Medulla oblongata (tissue), 1 donor: ENCODE data around the gene GABRA6.
A peak's percentile ranks its signal among the peaks of the same experiment; 100 is the strongest.
"Not testable (repeated sequence)": the region's sequence is repeated elsewhere in the genome, so short reads cannot be mapped to it uniquely, and the experiment has no call there.

Experiments
- DNase-seq: peaks from one replicate; pipeline ENCODE4 v3.0.0-alpha.2; 2015; ENCODE audit errors: extremely low spot score

GABRA6 gene

GRCh38 chr5:161685461-161685860 is at the start of gene GABRA6:
GABRA6 (plus strand) TSS chr5:161685721; CDS start chr5:161685990, 269 bp downstream.
- no peak for DNase-seq

DNA sequence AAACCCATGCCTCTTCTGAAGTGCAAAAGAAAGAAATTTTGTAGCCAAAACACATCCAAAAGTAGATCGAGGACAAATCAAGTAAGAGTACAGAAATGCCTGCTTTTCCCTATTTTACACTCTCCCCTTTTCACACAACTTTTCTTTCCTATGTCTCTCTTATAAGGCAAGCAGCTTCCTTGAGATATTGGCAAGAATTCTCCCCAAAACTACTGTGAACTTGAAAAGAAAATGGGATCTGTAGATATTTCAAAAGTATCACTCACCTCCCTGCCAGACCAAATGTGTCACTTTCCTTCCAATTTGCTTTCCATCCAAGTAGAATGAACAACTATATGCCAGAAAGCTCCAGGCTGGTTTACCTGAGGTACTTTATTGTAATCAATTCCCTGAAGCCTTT is 47.9 kb upstream of the GABRA6 start:
- DNase-seq, result no peak

- no peak for DNase-seq
Observed at GRCh38 chr5:161641444-161641843, 44.1 kb upstream of the GABRA6 start.

GRCh38 chr5:161645264-161645663 is 40.3 kb upstream of the GABRA6 start:
- DNase-seq, result no peak

DNA sequence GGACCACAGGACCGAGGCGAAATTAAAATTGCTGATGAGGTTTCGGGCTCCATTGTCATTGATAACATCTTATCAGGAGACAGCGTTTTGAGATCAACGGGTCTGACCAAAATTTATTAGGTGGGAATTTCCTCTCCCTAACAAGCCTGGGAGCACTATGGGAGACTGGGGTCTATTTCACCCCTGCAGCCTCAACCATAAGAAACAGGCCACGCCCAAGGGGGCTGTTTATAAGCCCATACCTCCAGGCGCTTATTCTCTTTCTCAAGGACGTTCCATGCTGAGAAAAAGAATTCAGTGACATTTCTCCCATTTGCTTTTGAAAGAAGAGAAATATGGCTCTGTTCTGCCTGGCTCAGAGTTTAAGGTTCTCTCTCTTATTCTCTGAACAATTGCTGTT is 33.6 kb upstream of the GABRA6 start:
- not testable (repeated sequence) for DNase-seq

DNA sequence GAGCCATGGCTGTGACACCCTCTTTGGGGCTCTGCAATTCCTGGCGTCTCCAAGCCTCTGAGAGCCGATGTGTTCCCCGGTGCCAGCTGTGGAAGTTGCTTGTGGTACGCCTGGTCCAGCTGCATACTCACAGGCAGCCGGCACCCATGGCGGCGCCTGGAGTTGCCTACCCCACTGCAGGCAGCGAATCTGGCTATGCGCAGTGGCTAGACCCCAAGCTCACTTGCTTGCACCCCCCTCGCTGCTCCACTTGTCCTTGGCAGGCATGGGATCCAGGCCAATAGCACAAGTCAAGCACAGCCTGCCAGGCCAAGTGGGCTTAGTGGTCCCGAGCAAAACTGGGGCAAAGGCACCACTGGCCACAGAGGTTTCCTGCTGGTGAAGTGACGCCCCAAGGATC is 24.7 kb upstream of the GABRA6 start:
- DNase-seq, result no peak

DNA sequence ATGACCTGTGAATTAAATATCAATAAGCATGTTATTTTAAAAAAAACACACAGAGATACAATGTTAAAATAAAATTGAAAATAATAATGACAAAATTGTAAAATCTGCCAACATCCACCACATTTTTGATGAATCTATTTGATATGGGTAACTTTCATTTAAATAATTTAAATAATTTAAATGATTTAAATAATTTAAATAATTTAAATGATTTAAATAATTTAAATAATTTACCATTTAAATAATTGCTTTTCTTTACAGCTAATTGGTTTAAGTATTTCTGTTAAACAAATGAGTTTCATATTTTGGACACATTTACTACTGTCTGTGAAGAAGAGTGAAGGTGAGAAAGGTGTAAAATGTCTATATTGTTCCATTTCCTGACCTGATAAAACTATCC is 22.1 kb upstream of the GABRA6 start:
- no peak for DNase-seq

DNA sequence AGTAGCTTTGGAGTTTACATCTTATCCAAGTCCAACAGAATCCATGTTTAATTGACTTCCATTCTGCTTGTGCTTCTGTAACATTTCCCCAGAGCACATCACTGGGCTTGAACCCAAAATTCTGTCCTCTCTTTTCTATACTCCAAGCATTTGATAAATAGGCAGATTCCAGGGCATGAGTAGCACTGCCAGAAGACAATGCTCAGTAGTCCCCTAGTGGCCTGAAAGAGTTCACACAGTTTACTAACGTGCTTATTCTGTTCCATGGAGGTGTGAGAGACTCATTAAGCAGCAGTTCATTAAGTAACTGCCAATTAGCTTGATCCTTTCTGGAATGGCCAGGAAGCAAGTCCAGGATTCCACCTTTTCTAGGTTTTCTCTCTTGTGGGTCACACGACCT is 9.4 kb upstream of the GABRA6 start:
- DNase-seq, result peak; percentile 13

- DNase-seq, result no peak
Observed at GRCh38 chr5:161686149-161686548, 628 bp downstream of the GABRA6 start.

DNA sequence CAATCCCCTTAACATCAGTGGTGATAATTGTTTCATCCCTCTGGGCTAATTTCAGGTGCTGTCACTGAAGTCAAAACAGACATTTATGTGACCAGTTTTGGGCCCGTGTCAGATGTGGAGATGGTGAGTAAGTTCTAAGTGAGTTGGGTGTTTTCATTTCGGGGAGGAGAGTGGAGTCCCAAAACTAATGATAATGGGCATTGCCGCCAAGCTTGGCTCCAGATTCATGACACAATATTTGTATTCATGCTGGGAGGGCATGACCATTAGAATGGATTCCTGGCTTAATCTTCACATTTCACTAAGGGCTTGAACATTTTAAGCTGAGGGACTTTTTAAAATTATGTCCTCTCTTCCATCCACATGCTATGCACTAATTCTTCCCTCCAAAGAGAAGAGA is 1.4 kb downstream of the GABRA6 start:
- no peak for DNase-seq

DNA sequence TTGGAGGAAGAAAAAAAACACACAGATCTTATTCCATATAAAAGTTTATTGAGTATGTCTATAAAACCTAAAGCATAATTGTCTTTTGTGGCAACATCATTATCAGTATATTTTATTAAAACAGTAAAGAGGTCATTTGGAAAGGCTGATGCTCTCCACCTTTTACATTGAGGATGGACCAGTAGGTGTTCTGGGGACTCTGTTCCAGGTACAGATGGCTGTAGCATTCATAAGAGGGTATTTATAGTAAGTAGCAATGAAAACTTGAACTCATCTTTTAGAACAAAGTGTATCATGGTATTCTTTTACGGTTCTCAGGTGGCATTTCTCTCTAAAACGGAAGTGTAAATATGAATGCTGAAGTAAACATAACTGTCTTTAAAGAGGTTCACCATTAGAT is 1.8 kb downstream of the GABRA6 start:
- DNase-seq, result no peak

- no peak for DNase-seq
Observed at GRCh38 chr5:161691911-161692310, 6.4 kb downstream of the GABRA6 start.

GRCh38 chr5:161697001-161697400 is 11.5 kb downstream of the GABRA6 start:
- no peak for DNase-seq

DNA sequence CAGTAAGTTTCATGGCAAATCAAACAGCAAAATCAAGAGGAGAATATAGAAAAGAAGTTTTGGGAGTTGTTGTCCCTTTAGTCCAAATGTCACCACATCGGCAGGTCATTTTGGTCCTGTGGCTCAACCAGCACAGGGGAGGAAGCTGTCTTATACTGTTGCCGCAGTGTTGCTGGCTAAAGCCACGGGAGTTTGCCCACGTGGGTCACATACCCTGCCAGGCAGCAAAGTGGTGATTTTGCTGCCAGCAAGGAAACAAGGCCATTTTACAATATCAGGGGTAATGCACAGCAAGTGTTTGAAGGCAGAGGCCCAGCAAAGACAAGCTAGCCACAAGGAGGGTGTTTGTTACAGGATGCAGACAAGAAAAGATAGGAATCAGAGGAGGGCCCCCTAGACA is 14.5 kb downstream of the GABRA6 start:
- no peak for DNase-seq

DNA sequence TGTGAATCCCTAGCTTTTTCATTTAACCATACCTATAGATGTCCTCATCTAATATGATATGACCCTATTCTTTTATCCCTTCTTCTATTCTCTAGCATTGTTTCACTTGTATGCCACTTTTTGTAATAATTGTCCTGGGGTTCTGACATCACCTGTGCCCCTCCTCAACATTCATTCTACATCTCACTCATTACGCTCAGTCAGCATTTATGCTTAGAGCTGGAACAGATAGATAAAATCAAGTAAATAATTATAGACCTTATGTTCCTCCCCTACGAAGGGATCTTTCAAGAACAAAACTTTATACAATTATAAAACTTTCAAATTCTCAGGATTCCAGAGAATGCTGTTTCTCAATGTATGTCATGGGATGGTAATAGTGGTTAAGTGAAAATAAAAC is 18.0 kb downstream of the GABRA6 start:
- DNase-seq, result no peak

GRCh38 chr5:161707382-161707781 is 21.9 kb downstream of the GABRA6 start:
- no peak for DNase-seq

- no peak for DNase-seq
Observed at GRCh38 chr5:161709239-161709638, 23.7 kb downstream of the GABRA6 start.

- DNase-seq, result no peak
Observed at GRCh38 chr5:161713042-161713441, 27.5 kb downstream of the GABRA6 start.

DNA sequence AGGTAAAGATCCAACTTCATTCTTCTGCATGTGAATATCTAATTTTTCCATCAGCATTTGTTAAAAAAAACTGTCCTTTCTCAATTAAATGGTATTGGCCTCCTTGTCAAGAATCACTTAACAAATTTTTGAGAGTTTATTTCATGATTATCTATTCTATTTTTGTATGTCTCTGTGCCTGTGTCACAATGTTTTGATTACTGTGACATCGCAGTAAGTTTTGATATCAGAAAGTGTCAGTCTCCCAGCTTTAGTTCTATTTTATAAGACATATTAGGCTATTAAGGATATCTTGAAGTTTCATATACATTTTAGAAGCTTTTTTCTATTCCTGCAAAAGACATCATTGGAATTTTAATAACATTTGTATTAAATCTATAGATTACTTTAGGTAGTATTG is 33.6 kb downstream of the GABRA6 start:
- no peak for DNase-seq

DNA sequence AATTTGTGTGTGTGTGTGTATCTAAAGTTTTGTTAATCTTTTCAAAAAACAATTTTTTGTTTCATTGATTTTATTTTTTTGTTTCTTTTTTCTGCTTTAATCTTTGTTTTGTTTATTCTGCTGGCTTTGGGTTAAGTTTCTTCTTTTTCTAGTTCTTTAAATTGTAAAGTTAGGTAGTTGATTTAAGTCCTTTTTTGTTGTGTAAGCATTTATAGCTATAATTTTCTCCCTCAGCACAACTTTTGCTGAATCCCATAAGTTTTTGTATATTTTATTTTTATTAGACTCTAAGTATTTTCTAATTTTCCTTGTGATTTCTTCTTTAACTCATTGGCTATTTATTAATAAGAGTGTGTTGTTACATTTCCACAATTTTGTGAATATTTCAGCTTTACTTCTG is 34.9 kb downstream of the GABRA6 start:
- DNase-seq, result no peak

DNA sequence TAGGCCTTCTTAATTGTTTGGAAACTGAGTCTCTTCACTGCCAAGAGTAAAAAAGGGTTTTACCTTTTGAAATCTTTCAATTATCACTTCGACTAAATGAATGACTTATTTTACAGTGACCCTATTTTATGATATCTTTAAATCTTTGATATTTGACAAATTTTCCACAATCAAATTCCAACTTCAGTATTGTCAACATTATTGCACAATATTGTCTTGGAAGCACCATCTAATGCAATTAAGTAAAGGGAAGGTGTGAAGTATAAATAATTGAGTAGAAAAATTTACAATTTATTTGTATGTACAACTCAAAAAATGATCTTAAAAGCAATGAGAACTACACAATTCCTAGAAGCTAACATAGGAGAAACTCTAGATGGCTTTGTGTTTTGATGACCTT is 49.2 kb downstream of the GABRA6 start:
- no peak for DNase-seq

GRCh38 chr5:161740433-161740832 is 54.9 kb downstream of the GABRA6 start:
- no peak for DNase-seq

GRCh38 chr5:161744276-161744675 is 58.8 kb downstream of the GABRA6 start:
- no peak for DNase-seq

- DNase-seq, result no peak
Observed at GRCh38 chr5:161745392-161745791, 59.9 kb downstream of the GABRA6 start.

DNA sequence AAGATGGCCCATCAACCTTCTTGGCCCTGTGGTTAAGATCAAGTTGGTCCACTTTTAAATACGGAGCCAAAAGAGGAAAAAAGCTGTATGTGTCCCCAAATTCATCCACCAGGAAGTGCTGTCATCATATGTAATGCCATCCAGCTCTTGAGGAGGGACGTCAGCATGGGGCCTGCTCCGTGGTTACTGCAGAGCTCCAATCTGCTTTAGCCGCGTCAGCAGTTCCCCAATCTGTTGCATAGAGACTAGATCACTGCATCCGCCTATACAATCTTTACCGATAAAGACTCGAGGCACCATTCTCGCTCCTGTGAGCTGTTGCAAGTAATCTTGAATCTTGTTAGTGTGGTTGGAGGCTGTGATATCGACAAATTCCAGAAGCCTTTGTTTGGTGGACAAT is 65.7 kb downstream of the GABRA6 start:
- no peak for DNase-seq
